ENCODE results near the gene CLPTM1L.

The CLPTM1L gene

DNA sequence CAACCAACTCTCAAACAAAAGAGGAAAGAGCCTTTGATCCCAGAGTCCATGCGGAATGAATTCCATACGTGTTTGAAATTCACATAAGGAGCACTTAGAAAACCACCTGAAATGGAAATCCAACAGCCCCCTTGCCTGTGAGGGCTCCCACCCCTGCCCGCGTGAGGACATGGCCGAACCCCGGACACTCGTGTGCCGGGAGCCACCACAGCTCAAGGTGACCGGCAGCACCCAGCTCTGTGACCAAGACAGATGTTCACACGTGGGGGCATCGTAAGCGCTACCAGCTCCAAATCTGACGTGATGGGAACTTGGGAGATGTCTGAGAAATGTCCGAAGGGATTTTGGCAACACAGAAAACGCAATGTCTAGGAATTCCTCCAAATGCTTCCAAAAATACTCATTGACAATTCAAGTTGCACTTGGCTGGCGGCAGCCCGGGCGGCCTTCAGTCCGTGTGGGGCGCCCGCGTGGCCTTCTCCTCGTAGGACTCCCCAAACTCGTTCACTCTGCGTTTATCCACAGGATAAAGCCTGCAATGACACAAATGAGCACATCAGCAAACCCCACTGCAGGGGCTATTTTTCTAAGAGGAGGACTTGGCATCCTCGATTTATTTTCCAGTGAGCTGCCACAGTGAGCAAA lies 26.9 kb downstream of the CLPTM1L start:
- in situ Hi-C loops (cut with MboI; ENCODE audit: low sequenced_read_pairs, unreplicated experiment) = no loop called here
- TF ChIP-seq, protein P1, sequence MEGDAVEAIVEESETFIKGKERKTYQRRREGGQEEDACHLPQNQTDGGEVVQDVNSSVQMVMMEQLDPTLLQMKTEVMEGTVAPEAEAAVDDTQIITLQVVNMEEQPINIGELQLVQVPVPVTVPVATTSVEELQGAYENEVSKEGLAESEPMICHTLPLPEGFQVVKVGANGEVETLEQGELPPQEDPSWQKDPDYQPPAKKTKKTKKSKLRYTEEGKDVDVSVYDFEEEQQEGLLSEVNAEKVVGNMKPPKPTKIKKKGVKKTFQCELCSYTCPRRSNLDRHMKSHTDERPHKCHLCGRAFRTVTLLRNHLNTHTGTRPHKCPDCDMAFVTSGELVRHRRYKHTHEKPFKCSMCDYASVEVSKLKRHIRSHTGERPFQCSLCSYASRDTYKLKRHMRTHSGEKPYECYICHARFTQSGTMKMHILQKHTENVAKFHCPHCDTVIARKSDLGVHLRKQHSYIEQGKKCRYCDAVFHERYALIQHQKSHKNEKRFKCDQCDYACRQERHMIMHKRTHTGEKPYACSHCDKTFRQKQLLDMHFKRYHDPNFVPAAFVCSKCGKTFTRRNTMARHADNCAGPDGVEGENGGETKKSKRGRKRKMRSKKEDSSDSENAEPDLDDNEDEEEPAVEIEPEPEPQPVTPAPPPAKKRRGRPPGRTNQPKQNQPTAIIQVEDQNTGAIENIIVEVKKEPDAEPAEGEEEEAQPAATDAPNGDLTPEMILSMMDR (IDR thresholded peaks at IDR 0.05; ENCODE audit: borderline replicate concordance, control extremely low read depth, extremely low read depth, insufficient read depth, missing control alignments) = no peak
- no peak for DNase-seq (ENCODE audit: low spot score)

GRCh38 chr5:1316588-1317340 lies 28.1 kb downstream of the CLPTM1L start:
- TF ChIP-seq, protein P1 (IDR thresholded peaks at IDR 0.05; ENCODE audit: borderline replicate concordance, control extremely low read depth, extremely low read depth, insufficient read depth, missing control alignments) = no peak
- in situ Hi-C loops (cut with MboI; ENCODE audit: low sequenced_read_pairs, unreplicated experiment) = no loop called here
- DNase-seq (ENCODE audit: low spot score) = no peak

DNA sequence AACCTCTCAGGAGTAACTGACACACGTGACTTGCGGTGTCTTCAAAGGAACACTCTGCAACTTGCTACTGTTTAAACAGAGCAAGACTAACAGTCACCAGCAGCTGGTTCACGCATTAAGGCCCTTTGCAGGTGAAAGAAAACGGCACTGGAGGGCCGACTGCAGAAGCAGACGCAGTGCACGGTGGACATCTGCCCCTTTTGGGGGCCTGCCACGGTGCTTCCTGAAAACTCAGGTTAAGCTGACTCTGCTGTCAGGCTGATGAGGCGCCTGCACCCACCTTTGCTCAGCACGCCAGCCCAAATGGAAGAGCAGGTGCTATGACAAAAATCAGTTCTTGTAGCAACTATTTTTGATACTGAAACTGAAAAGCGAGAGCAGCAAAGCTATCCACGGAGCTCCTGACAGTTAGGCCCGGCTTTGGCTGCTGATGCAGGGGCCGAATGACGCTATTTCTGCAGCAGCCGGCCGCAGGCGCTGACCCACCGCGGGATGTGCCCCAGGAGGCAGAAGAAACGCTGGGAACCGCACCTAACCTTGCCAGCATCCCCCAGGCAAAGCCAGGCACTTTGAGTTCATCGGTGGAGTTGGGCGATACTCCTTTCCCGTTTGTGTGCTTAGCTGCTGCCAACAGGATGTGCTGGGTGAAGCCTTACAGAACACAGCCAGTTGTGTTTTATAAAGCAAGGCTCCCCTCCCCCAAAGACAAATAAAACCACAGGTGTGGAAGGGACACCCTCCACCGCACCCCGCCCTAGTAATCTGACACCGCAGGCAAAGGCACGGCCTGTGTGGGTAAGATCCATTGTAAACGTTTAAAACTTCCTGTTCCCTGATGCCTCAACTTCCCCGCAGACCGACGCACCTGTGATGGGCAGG lies 29.0 kb downstream of the CLPTM1L start:
- in situ Hi-C loops (cut with MboI; ENCODE audit: low sequenced_read_pairs, unreplicated experiment) = no loop called here
- DNase-seq (ENCODE audit: low spot score) = peak; percentile 88
- TF ChIP-seq, protein P1 (IDR thresholded peaks at IDR 0.05; ENCODE audit: borderline replicate concordance, control extremely low read depth, extremely low read depth, insufficient read depth, missing control alignments) = no peak

DNA sequence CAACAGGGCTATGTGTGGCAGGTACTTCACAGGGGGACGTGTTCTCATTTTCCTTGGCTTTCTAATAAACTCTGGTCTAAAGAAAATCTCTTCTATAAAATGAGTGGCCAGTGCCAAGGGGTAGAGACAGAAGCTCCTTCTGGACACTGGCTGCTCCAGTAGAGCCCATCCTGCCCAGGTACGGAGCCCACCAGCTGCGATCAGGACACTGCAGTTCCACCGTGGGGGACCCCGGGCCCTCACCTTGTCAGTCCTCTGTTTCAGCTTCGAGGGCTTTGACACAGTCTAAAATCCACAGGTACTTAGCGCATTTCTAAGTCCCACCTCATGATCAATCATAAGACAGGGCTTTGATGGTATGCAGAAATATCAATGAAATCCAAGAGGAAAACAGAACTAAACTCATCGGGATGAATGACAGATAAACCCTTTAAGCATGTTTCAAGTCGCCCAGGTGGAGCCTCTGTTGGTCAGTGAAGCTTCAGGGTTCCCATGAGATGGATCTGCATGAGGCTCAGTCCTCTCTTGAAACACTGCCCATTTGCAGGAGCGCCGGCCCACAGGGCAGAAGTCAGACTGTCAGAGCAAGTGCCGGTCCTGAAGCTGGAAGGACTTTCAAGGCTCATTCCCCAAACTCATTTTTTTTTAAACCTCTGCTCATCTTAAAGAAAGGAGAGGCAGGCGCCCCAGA lies 29.7 kb downstream of the CLPTM1L start:
- DNase-seq (ENCODE audit: low spot score) = no peak

DNA sequence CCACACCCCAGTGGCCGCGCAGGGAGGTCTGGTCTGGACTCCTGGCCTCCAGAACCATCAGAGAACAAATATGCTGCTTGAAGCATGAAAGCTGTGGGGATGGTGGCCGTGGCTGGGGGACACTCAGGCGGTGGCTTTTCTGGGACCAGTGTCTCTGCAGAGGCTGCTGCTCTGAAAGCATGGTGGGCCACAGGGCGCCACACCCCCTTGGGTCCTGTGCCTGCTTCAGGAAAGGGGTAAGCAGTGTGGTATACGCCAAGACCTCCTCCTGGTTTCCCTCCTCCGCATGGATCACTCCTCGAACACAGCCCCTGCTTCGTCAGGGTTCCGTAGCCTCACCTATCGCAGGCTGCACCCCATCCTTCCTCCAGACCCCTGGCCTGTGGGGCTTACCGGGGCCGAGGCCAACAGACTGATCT lies 30.3 kb downstream of the CLPTM1L start:
- no peak for DNase-seq (ENCODE audit: low spot score)
- in situ Hi-C loops (cut with MboI; ENCODE audit: low sequenced_read_pairs, unreplicated experiment) = no loop called here
- TF ChIP-seq, protein P1 (IDR thresholded peaks at IDR 0.05; ENCODE audit: borderline replicate concordance, control extremely low read depth, extremely low read depth, insufficient read depth, missing control alignments) = no peak

More for the DNA sequence above, 29.7 kb downstream of the CLPTM1L start:
- TF ChIP-seq, protein P1 (IDR thresholded peaks at IDR 0.05; ENCODE audit: borderline replicate concordance, control extremely low read depth, extremely low read depth, insufficient read depth, missing control alignments) = no peak
- in situ Hi-C loops (cut with MboI; ENCODE audit: low sequenced_read_pairs, unreplicated experiment) = no loop called here

Measured in GM13976 (cell line).